NK-92 treated with Interleukin-12 subunit alpha and Interleukin-12 subunit beta, amount 100 ng/mL, for 24 hours (cell line): Measurements from ENCODE around the gene CLDN1.

ENCODE experiments used
- DNase-seq: peaks from one replicate; lab custom pipeline; 2025; lab: John Stamatoyannopoulos, UW

The CLDN1 gene

GRCh38 chr3:190321789-190322603 lies at the start of gene CLDN1:
Gene CLDN1 (minus strand): TSS chr3:190322446. CDS start chr3:190322206, 240 bp downstream.
- no peak for DNase-seq

- no peak for DNase-seq
Observed at GRCh38 chr3:190371152-190371551, 48.9 kb upstream of the CLDN1 start.

- DNase-seq, result no peak
Observed at GRCh38 chr3:190370369-190370768, 48.1 kb upstream of the CLDN1 start.

- DNase-seq, result no peak
Observed at GRCh38 chr3:190369668-190370295, 47.5 kb upstream of the CLDN1 start.

GRCh38 chr3:190368881-190369280 lies 46.6 kb upstream of the CLDN1 start:
- DNase-seq, result no peak

- no peak for DNase-seq
Observed at GRCh38 chr3:190366133-190366532, 43.9 kb upstream of the CLDN1 start.

- DNase-seq, result no peak
Observed at GRCh38 chr3:190362258-190362657, 40.0 kb upstream of the CLDN1 start.

GRCh38 chr3:190361791-190362190 lies 39.5 kb upstream of the CLDN1 start:
- no peak for DNase-seq

GRCh38 chr3:190360228-190360627 lies 38.0 kb upstream of the CLDN1 start:
- DNase-seq, result no peak

GRCh38 chr3:190359813-190360212 lies 37.6 kb upstream of the CLDN1 start:
- no peak for DNase-seq

GRCh38 chr3:190357468-190357867 lies 35.2 kb upstream of the CLDN1 start:
- DNase-seq, result no peak

- no peak for DNase-seq
Observed at GRCh38 chr3:190356246-190356645, 34.0 kb upstream of the CLDN1 start.

- no peak for DNase-seq
Observed at GRCh38 chr3:190352861-190353457, 30.7 kb upstream of the CLDN1 start.

GRCh38 chr3:190346541-190346940 lies 24.3 kb upstream of the CLDN1 start:
- DNase-seq, result no peak

GRCh38 chr3:190345878-190346277 lies 23.6 kb upstream of the CLDN1 start:
- DNase-seq, result no peak

- DNase-seq, result no peak
Observed at GRCh38 chr3:190345027-190345821, 23.0 kb upstream of the CLDN1 start.

- DNase-seq, result no peak
Observed at GRCh38 chr3:190340071-190340470, 17.8 kb upstream of the CLDN1 start.

GRCh38 chr3:190339130-190339529 lies 16.9 kb upstream of the CLDN1 start:
- no peak for DNase-seq

GRCh38 chr3:190338717-190339116 lies 16.5 kb upstream of the CLDN1 start:
- no peak for DNase-seq

- no peak for DNase-seq
Observed at GRCh38 chr3:190337301-190337700, 15.1 kb upstream of the CLDN1 start.

GRCh38 chr3:190336516-190337189 lies 14.4 kb upstream of the CLDN1 start:
- no peak for DNase-seq

- DNase-seq, result no peak
Observed at GRCh38 chr3:190333961-190334360, 11.7 kb upstream of the CLDN1 start.
